Measurements from ENCODE around the gene PLPPR5.

DNA sequence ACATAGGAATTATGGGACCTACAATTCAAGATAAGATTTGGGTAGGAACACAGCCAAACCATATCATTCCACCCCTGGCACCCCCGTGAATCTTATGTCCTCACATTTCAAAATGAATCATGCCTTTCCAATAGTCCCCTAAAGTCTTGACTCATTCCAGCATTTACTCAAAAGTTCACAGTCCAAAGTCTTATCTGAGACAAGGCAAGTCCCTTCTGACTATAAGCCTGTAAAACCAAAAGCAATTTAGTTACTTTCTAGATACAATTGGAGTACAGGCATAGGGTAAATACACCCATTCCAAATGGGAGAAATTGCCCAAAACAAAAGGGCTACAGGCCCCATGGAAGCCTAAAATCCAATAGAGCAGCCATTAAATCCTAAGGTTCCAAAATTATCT lies 138.9 kb downstream of the PLPPR5 start:
- no peak for TF ChIP-seq SUZ12 (IDR thresholded peaks at IDR 0.05; ENCODE audit: extremely low read depth, insufficient read depth, insufficient read length)
- TF ChIP-seq ZNF274 (IDR thresholded peaks at IDR 0.05; ENCODE audit: low read depth, low read length), result no peak
- no peak for TF ChIP-seq YY1 (IDR thresholded peaks at IDR 0.05; ENCODE audit: insufficient read depth, insufficient read length)
